Ovary (tissue), 3 donors: ENCODE measurements around the gene CELF2.

Experiments used
- CTCF ChIP-seq, 3 donors: fragments of 450-650 bp in 2 of 3; fragments of 200-600 bp in 1 of 3; IDR thresholded peaks; one replicate each; pipeline versions ENCODE4 v1.5.1 to v1.8.0; 2016 to 2022; ENCODE audit warnings: antibody characterized with exemption in 3 of 3, mild to moderate bottlenecking in 1 of 3
- POLR2A ChIP-seq: fragments of 450-650 bp; IDR thresholded peaks from one replicate; pipeline ENCODE4 v1.6.1; 2017; ENCODE audit warnings: antibody characterized with exemption, mild to moderate bottlenecking, moderate library complexity
- donor health status: DM: no; HTN: no; CAD: no.

- no peak for TF ChIP-seq CTCF (IDR thresholded peaks at IDR 0.05)
- no peak for TF ChIP-seq POLR2A
These were observed 213.6 kb downstream of the CELF2 start for GRCh38 chr10:11231285-11231684.
